Common myeloid progenitor, CD34-positive (primary cell): Measurements from ENCODE around the gene AKR7A2.

Experiments used
- CTCF ChIA-PET: fragments of 350-600 bp; sonication (Branson Sonifier 250); formaldehyde crosslinking; loops from one replicate; lab custom pipeline; 2021; ENCODE audit warnings: antibody characterized with exemption; lab: Charles Lee
- POLR2A ChIA-PET: fragments of 350-600 bp; sonication (Branson Sonifier 250); formaldehyde crosslinking; loops from one replicate; lab custom pipeline; 2021; ENCODE audit warnings: antibody characterized with exemption; lab: Charles Lee
- DNase-seq, 3 donors: peaks; one replicate each; pipeline versions ENCODE4 v3.0.0 to v3.0.0-alpha.2; 2013
- H3K27ac ChIP-seq, 2 experiments: 1 replicate in 1 of 2; 2 replicates in 1 of 2; pipeline ENCODE4 v1.7.0; 2013; ENCODE audit warnings: inconsistent platforms in 2 of 2, low read length in 2 of 2, mild to moderate bottlenecking in 2 of 2, low read depth in 1 of 2, moderate library complexity in 1 of 2; ENCODE audit not compliant: severe bottlenecking in 2 of 2, insufficient read depth in 1 of 2, poor library complexity in 1 of 2
- H3K27me3 ChIP-seq, 5 experiments: replicated peaks in 2 of 5; 1 replicate in 3 of 5; 2 replicates in 2 of 5; pipeline versions ENCODE4 v1.6.1 to v1.7.0; 2013; ENCODE audit warnings: low read length in 4 of 5, mild to moderate bottlenecking in 2 of 5, moderate library complexity in 2 of 5, inconsistent platforms in 1 of 5; ENCODE audit not compliant: insufficient read depth in 5 of 5, control insufficient read depth in 4 of 5
- H3K36me3 ChIP-seq, 4 experiments: 1 replicate in 2 of 4; 2 replicates in 2 of 4; pipeline versions ENCODE4 v1.6.1 to v1.7.0; 2013; ENCODE audit warnings: low read length in 3 of 4, control low read depth in 1 of 4, mild to moderate bottlenecking in 1 of 4; ENCODE audit not compliant: control insufficient read depth in 4 of 4, insufficient read depth in 4 of 4
- H3K4me1 ChIP-seq, 4 experiments: 1 replicate in 3 of 4; 2 replicates in 1 of 4; pipeline versions ENCODE4 v1.6.1 to v1.7.1; 2013; ENCODE audit warnings: low read length in 3 of 4, mild to moderate bottlenecking in 3 of 4, control low read depth in 1 of 4, inconsistent platforms in 1 of 4, moderate library complexity in 1 of 4; ENCODE audit not compliant: control insufficient read depth in 4 of 4, insufficient read depth in 4 of 4; ENCODE audit errors: control extremely low read depth in 1 of 4
- H3K4me3 ChIP-seq, 7 experiments: 1 replicate in 4 of 7; 2 replicates in 3 of 7; pipeline versions ENCODE4 v1.5.1 to v1.7.0; 2013; ENCODE audit warnings: mild to moderate bottlenecking in 7 of 7, low read length in 6 of 7, moderate library complexity in 6 of 7, inconsistent platforms in 2 of 7, low read depth in 2 of 7, control low read depth in 1 of 7; ENCODE audit not compliant: insufficient read depth in 4 of 7, control insufficient read depth in 1 of 7; ENCODE audit errors: extremely low read depth in 1 of 7
- H3K9me3 ChIP-seq, 5 experiments: 1 replicate in 4 of 5; 2 replicates in 1 of 5; pipeline versions ENCODE4 v1.6.1 to v1.7.1; 2013; ENCODE audit warnings: low read length in 4 of 5, mild to moderate bottlenecking in 2 of 5, inconsistent platforms in 1 of 5, low read depth in 1 of 5, moderate library complexity in 1 of 5; ENCODE audit not compliant: control insufficient read depth in 4 of 5, insufficient read depth in 2 of 5; ENCODE audit errors: control extremely low read depth in 1 of 5
- WGBS: methylation state at CpG from one replicate; pipeline ENCODE4 v1.1.5; 2013; ENCODE audit not compliant: insufficient coverage; 5-methylcytosine and 5-hydroxymethylcytosine counted together

The AKR7A2 gene

DNA sequence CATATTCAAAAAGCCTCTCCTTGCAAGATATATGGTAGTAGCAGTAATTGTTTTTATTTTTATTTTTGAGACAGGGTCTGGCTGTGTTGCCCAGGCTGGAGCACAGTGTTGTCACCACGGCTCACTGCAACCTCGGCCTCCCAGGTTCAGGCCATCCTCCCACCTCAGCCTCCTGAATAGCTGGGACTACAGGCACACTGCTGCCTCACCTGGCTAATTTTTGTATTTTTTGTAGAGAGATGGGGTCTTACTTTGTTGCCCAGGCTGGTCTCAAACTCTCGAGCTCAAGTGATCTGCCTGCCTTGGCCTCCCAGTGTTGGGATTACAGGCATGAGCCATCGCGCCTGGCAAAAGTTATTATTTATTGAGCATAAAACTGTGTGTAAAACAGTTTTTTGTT lies 38.6 kb upstream of the AKR7A2 start:
- ChIA-PET POLR2A (interaction anchor here (0.6 kb wide), 1 partner anchor 152 kb away, joined by 6 read pairs; no protein-coding TSS in a partner anchor), CTCF (interaction anchor here (0.8 to 1.0 kb wide), 4 partner anchors 8 to 300 kb away, joined by 3 read pairs; no protein-coding TSS in a partner anchor)
- peaks cover 5 to 30% (median 20%) of the 10 kb centered on the region in 4 experiments for H3K4me1 ChIP-seq
- no peak overlapping the region for H3K4me3 ChIP-seq
- DNase-seq = no peak
- H3K9me3 ChIP-seq = no peaks in the 10 kb centered on the region
- no peaks in the 10 kb centered on the region for H3K27me3 ChIP-seq
- 100% methylated on average over 1 of the region's 5 CpGs for WGBS
- H3K36me3 ChIP-seq = peaks cover 0 to 58% (median 33%) of the 10 kb centered on the region in 4 experiments
- H3K27ac ChIP-seq = no peak overlapping the region

DNA sequence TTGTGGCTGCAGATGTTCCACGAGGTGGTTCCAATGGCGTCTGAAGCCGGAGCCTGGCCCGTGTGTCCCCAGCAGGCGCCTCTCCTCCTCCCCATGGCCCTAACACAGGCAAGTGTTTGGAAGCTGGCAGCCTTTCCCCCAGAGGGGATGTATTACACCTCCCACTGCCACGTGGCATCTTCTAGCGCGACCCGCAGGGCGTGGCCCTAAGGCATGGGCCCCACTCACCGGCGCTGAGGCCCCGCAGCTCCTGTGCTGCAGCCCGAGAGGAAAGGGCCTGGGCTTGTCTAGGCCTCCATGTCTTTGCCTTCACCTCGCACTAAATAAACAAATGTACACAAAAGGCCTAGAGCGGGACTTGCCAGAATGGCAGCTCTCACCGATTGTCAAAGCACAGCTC lies 38.1 kb upstream of the AKR7A2 start:
- WGBS = 96% methylated on average over 16 of the region's 17 CpGs
- no peaks in the 10 kb centered on the region for H3K27me3 ChIP-seq
- ChIA-PET CTCF (interaction anchor here (0.8 to 0.9 kb wide), 2 partner anchors 9 to 16 kb away, joined by 3 read pairs; no protein-coding TSS in a partner anchor), POLR2A (no interaction called here)
- peaks cover 0 to 57% (median 33%) of the 10 kb centered on the region in 4 experiments for H3K36me3 ChIP-seq
- DNase-seq = no peak
- no peak overlapping the region for H3K27ac ChIP-seq
- no peak overlapping the region for H3K4me3 ChIP-seq
- H3K9me3 ChIP-seq = no peaks in the 10 kb centered on the region
- H3K4me1 ChIP-seq = peaks cover 5 to 33% (median 20%) of the 10 kb centered on the region in 4 experiments

DNA sequence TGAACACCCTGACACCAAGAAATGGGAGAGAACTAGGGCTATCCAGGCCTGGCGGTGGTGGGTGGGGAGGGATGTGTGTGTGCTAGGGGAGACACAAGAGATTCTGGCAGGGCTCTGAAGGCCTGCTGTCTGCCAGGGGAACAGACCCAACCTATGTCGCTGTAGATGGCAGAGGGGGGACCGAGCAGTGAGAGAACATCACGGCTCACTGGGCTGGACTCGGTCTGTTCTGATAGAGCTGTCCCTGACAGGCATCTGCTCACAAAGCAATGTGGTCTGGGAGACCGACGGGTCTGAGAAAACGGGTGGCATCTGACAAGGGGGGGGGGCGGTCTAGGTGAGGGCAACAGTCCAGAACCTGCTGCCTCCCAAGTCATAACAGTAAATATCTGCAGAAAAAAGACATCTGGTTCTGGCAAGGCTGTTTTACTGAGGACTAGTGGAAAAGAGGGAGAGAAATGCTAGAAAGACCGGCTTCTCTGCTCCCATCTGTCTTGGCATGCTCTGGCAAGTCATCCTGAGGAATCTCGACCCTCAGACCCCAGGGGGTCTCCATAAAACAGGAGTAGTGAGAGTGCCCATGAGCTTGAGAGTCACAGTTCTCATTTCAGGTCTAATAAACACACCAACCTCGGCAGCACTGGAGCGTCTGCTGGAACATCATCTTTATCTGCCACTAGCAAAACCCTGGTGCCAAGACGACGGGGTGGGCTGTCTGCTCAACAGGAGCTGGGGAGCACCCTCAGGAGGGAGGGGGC lies 36.7 kb upstream of the AKR7A2 start:
- H3K9me3 ChIP-seq = no peaks in the 10 kb centered on the region
- H3K27ac ChIP-seq = peak overlapping the region in 1 of 2 experiments; percentile 14
- no peak for DNase-seq
- no peak overlapping the region for H3K4me3 ChIP-seq
- CTCF ChIA-PET = interaction anchor here (0.5 to 1.8 kb wide), 4 partner anchors 139 to 306 kb away, joined by 3 to 9 read pairs (median 4); no protein-coding TSS in a partner anchor
- 99% methylated on average over 11 of the region's 15 CpGs for WGBS
- no peaks in the 10 kb centered on the region for H3K27me3 ChIP-seq
- peaks cover 4 to 57% (median 34%) of the 10 kb centered on the region in 4 experiments for H3K36me3 ChIP-seq
- POLR2A ChIA-PET = interaction anchor here (0.6 kb wide), 1 partner anchor 304 kb away, joined by 5 read pairs; no protein-coding TSS in a partner anchor
- peaks cover 5 to 34% (median 20%) of the 10 kb centered on the region in 4 experiments for H3K4me1 ChIP-seq

DNA sequence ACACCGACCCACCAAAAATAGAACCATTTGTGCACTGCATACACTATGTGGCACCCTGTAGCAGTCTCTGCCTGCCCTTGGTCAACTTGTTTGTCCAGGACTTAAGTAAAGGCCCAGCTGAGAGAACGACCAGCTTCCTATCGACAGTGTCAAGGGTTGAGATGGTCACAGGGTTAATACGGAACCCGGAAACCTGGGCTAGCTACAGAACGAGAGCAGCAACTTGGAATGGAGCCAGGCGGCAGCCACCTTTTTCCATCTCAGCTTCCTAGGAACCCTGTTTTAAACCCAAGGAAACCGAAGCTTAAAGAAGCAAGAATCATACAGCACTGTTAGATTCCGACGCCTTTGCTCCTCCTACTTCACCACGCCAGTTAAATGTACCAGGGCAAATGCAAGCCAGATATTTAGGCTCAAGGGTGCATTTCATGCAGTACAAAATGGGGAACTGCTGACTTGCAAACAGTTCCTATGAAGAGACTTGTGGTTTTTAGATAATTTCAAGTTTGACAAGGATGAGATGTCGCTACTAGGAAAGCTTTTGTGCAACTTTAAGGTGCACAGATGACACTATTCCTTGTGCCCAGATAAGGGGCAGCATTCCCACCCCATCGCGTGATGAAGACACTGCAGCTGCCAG lies 35.7 kb upstream of the AKR7A2 start:
- POLR2A ChIA-PET = interaction anchor here (0.5 to 0.6 kb wide), 2 partner anchors 88 to 305 kb away, joined by 3 to 5 read pairs; no protein-coding TSS in a partner anchor
- 67% methylated on average over 11 of the region's 14 CpGs for WGBS
- DNase-seq = peak; percentile 40 to 78 (median 74)

DNA sequence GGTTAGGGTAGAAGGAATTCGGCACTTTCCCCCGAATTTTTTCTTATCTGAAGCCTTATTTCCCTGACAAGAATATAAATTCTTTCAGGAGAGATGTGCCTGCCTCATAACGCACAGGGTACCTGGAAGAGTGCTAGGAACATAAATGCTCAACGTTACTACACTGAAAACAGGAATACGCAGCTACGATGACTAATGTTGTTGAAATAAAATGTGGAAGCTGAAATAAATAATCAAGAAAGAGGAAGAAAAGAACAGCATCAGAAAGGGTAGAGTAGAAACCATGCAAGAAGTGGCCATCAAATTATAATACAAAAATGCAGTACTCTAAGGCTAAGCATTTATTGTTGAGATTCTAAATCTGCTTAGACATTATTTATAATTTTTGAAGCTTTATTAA lies 34.1 kb upstream of the AKR7A2 start:
- peak in 2 of 3 donors; percentile 51 to 53 for DNase-seq
- ChIA-PET CTCF (interaction anchor here (0.7 to 3.6 kb wide), 11 partner anchors 10 to 315 kb away, joined by 3 to 14 read pairs (median 4); no protein-coding TSS in a partner anchor), POLR2A (no interaction called here)
- Histone ChIP-seq H3K27ac (no peak overlapping the region), H3K27me3 (no peaks in the 10 kb centered on the region), H3K36me3 (peaks cover 4 to 56% (median 45%) of the 10 kb centered on the region in 4 experiments), H3K9me3 (no peaks in the 10 kb centered on the region), H3K4me1 (peaks cover 5 to 34% (median 21%) of the 10 kb centered on the region in 4 experiments), H3K4me3 (no peak overlapping the region)
- WGBS = 60% methylated on average over 1 of the region's 6 CpGs

More for the DNA sequence above, 35.7 kb upstream of the AKR7A2 start:
- CTCF ChIA-PET = interaction anchor here (0.8 to 3.6 kb wide), 10 partner anchors 8 to 314 kb away, joined by 3 to 14 read pairs (median 3); no protein-coding TSS in a partner anchor
- Histone ChIP-seq H3K4me1 (peaks cover 5 to 34% (median 20%) of the 10 kb centered on the region in 4 experiments), H3K27ac (peak overlapping the region in 1 of 2 experiments; percentile 14), H3K36me3 (peaks cover 4 to 57% (median 39%) of the 10 kb centered on the region in 4 experiments), H3K4me3 (peak overlapping the region in 2 of 7 experiments; percentile 4 to 28), H3K27me3 (no peaks in the 10 kb centered on the region), H3K9me3 (no peaks in the 10 kb centered on the region)

DNA sequence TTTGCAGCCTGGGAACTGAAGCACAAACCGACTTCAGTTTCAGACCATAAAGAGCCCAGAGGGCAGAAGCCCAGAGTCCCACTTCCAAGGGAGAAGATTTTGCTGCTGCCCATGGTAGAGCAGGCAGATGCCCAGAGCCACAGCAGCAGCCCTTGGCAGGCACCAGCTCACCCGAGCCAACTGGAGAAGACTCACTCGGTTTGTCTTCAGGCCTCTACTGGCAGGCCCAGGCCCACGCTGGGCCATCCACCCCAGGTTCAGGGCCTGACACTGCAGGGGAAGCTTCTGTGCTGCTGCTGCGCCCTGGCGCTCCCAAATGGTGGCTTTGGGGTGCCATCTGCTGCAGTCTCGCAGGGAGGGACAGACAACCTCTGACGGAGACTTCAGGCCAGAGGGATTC lies 33.4 kb upstream of the AKR7A2 start:
- H3K27me3 ChIP-seq = no peaks in the 10 kb centered on the region
- H3K36me3 ChIP-seq = peaks cover 4 to 62% (median 45%) of the 10 kb centered on the region in 4 experiments
- H3K27ac ChIP-seq = no peak overlapping the region
- POLR2A ChIA-PET = no interaction called here
- no peak for DNase-seq
- WGBS = 98% methylated on average over 8 of the region's 8 CpGs
- CTCF ChIA-PET = interaction anchor here (0.9 to 4.8 kb wide), 18 partner anchors 11 to 316 kb away, joined by 3 to 24 read pairs (median 5); no protein-coding TSS in a partner anchor
- H3K4me3 ChIP-seq = no peak overlapping the region
- H3K4me1 ChIP-seq = peaks cover 5 to 34% (median 21%) of the 10 kb centered on the region in 4 experiments
- H3K9me3 ChIP-seq = no peaks in the 10 kb centered on the region
